SW480 (cell line): ENCODE measurements around the gene GDPGP1.
A peak's percentile ranks its signal among the peaks of the same experiment; 100 is the strongest.
"Not testable (repeated sequence)": the region's sequence is repeated elsewhere in the genome, so short reads cannot be mapped to it uniquely, and the experiment has no call there.

ENCODE experiments used
- DNase-seq: peaks from one replicate; pipeline ENCODE4 v3.0.0-alpha.2; 2016; ENCODE audit warnings: low spot score

The GDPGP1 gene, protein sequence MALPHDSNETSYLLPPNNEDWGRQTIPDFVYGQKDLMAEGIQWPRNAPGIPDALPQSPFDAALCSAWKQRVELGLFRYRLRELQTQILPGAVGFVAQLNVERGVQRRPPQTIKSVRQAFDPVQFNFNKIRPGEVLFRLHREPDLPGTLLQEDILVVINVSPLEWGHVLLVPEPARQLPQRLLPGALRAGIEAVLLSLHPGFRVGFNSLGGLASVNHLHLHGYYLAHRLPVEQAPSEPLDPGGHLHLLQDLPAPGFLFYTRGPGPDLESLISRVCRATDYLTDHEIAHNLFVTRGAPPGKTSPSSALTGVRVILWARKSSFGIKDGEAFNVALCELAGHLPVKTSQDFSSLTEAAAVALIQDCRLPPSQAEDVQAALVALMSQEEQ

DNA sequence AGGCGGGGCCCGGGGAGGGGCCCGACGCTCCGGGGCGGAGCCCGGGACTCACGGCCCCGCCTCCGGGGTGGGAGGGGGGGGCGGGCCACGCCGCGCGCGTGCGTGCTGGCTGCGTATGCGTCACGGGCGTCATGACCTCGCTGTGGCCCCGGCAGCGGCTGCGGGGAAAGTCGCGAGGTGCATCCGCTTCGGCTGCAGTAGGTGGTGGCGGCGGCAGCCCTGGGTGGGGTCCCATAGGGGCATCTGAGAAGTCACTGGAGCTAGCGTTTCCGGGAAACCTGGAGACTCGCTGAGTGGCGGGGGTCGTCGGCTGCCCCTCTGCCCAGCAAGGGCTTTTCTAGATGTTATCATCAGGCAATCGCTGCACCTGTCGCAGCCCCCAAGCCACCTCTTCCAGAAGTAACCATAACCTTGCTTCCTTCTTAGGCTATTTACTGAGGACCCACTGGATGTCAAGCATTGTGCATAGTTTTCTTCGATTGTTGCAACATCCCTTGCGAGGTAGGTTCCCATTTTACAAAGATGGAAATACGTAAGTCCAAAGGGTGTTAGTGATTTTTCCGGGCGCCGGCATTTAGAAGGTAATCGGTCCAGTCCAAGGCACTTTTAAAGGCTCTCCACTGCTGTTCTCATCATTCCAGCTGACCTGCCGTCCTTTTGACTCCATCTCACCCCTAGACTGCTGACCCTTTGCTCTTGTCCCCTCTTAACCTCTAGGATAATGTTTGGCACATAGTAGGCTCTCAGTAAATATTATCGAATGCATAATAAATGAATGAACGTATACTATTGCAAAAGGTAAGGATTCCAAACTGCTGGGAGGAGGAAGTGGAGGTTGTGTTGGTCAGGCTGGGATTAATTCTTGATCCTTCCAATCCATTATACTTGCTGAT is at the start of gene GDPGP1:
GDPGP1 (plus strand) TSS at position 114 of the 893 bp plus-strand sequence. CDS start 6,700 bp downstream, outside the sequence.
- DNase-seq = no peak

DNA sequence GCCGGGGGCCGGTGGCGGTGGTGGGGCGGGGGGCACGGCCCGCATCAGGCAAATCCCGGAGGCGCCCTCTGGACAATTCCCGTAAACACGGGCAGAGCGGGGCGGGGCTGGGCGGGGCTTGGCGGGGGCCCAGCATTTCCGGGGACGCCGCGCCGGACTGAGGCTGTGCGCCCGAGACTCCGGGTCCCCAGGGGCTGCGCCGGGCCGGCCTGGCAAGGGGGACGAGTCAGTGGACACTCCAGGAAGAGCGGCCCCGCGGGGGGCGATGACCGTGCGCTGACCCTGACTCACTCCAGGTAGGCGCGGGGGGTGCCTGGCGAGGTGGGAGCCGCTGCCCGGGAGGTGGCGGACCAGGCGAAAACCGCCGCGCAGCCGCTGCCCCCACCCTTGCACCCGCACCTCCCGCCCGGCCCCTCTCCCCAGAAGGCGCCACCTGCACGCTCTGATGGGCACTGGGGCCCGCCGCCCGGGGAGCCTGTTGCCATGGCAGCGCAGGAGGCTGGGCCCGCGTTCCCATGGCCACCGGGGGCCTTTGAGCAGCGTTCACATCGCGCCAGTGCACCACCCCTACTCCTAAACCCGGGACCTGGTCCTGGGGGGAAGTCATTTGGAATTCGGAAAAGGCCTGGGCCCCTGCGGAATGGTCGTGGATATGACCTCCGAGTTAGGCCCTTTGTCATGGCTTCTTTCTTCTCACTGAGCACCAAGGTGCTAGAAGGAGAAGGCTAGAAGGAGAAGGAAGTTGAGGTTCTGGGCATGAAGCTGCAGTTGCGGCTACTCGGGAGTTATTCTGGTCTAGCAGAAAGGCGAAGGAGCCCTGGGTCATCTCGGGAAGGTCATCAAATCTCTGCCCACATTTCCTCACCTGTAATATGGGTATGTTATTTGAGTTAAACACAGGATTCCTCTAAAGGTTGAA is 49.0 kb upstream of the GDPGP1 start:
- peak; percentile 47 for DNase-seq

DNA sequence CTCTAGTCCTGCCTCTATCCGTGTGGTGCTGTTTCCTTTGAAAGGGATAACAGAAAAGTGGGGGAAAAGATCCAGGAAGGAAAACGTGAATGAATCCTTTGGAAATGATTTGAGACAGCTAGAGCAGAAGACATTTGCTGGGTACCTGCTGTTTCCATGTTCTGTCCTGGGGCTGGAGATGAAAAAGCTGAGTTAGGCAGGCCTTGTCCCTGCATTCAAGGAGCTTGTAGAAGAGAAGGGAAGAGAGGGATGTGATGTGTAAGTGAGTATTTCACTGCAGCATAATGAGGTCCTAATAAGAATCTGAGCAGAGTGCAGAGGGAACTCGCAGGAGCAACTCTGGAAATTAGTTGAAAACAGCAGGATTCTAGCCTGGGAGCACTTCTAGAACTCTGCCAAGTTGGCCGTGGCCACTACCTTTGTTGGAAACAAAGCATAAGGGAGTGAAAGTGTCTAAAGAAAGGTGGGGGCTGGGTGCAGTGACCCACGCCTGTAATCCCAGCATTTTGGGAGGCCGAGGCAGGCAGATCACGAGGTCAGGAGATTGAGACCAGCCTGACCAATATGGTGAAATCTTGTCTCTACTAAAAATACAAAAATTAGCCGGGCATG is 46.6 kb upstream of the GDPGP1 start:
- no peak for DNase-seq

DNA sequence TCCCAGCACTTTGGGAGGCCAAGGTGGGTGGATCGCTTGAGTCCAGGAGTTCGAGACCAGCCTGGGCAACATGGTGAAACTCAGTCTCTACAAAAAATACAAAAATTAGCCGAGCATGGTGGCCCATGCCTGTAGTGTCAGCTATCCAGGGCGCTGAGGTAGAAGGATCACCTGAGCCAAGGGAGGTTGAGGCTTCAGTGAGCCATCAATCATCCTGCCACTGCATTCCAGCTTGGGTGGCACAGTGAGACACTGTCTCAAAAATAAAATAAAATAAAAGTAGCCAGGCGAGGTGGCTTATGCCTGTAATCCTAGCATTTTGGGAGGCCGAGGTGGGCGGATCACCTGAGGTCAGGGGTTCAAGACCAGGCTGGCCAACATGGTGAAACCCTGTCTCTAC is 45.9 kb upstream of the GDPGP1 start:
- DNase-seq = not testable (repeated sequence)

DNA sequence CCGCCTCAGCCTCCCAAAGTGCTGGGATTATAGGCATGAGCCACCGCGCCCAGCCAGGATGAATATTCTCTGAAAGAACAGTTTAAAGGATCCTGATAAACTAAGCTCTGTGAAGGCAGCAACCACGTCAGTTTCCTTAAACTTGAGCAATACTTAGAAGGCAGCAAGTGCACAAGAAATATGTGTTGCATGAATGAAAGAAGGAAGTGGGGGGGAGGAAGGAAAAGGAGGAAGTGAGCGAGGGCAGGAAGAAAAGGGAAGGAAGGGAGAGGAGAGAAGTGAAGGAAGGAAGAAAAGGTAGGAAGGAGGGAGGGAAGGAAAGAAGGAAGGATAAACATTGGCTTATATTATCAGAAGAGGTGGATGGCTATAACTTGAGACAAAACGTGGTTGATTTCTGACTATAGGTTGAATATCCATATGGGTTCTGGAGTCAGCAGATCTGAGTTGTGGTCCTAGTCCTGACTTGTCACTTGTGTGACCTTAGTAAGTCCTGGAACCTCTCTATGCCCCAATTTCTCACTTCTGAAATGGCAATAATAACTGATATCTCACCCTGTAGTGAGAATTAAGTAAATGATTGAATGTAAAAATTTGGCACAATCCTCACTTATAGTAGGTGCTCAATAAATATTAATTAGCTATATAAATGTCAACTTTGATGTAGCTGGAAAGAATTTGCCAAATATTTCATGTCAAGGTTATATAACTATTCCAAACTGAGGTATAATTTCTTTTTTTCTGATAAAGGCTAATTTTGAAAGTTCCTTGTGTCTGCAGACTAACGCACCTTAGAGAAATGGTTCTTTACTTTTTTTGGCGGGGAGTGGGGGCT is 44.9 kb upstream of the GDPGP1 start:
- DNase-seq = no peak

DNA sequence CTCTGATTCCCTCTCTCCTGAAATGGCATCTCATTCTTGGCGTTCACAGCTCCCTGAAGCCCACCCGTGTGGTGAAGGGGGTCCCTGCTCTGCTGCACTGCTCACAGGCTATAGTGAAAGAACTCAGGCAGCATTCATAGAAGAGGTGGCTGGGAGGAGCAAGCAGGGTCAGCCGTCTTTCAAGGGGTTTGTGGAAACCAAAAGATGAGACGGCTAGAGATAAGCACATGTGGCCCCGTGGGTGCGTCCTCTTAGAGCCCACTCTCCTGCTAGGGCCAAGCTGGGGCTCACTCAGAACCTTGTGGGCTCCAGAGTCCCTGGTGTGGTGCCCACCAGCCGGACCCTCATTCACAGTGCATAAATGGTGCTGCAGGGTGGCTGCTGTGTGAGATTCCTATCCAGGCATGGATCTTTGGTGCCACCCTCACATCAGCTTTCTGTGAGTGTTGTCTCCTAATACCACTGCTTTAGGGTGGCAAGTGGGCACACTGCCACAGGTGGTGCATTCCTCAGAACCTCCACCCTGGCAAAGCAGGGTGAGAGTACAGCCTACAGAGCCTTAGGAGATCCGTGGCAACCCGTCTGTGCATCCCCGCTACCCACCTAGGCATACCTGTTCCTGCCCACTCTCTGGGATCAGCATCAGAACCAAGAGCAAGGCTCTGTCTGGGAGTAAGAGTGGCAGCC is 44.1 kb upstream of the GDPGP1 start:
- no peak for DNase-seq

DNA sequence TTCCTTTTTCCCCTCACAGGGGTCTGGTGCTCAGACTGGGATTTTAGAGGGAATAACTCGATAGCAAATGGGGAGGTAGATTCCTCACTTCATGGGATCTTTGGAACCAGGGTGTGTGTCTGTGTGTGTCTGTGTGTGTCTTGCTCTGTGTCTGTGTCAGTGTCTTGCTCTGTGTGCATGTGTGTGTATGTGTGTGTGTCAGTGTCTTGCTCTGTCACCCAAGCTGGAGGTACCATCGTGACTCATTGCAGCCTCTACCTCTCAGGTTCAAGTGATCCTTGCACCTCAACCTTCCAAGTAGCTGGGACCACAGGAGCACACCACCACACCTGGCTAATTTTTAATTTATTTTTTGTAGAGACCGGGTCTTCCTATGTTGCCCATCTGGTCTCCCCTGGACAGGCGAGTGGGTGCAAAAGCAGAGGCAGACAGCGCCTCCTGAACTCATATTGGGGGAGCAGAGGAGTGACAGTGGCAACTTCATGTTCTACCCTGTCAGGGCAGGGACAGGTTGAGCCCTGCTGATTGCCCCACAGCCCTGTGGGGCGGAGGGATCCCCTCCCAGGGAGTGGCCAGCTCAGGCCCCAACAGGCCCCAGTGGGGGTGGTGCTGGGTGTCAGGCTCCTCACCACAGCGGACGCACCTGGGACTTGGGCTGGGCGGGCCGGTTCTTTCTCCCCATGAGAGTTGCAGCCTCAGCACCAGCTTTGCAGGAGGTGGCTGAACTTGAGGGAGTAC is 43.2 kb upstream of the GDPGP1 start:
- DNase-seq = no peak

DNA sequence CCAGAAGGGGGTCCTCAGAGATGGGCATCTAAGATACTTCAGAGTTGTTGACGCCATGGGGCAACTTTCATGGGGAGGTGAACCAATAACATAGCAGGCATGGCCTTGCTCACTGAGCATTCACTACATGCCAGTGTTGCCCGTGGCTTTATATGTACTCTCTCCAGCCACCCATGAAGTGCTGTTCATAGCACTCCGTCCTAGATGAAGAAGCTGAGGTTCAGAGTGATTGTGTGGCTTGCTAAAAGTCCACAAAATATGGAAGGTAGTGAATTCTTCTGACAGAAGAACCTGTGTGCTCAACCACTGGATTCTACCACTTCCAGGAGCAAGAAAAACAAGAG is 42.7 kb upstream of the GDPGP1 start:
- no peak for DNase-seq

DNA sequence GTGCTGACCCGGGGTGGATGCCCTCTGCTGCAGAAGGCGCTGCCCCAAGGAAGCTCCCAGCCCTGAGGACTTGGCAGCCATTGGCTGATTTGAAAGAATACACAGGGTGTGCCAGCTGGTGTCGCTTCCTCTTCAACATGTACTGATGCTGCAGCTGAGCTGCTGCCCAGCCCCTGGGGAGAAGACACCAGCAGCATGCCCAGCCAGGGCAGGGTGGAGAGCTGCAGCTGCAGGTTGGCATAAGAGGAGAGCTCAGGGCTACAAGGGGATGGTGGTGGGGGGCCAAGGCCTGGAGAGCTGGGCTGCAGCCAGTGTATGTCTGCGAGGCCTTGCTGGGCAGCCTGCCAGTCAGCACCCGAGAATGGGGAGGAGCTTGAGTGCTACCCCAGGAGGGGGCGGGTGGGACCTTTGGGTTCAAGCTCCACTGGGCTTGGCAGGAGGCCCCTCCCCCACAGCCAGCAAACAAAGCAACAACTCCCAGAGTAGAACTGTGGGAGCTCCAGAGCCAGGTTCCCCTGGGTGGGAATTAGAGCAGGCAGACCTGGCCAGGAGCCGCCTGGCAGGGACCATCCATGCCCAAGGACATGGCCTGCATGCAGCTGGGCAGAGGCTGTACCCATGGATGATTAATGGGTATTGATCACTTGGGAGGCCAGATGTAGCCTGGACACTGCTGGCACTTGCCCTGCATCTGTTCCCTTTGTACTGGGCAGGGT is 42.1 kb upstream of the GDPGP1 start:
- peak; percentile 25 for DNase-seq

DNA sequence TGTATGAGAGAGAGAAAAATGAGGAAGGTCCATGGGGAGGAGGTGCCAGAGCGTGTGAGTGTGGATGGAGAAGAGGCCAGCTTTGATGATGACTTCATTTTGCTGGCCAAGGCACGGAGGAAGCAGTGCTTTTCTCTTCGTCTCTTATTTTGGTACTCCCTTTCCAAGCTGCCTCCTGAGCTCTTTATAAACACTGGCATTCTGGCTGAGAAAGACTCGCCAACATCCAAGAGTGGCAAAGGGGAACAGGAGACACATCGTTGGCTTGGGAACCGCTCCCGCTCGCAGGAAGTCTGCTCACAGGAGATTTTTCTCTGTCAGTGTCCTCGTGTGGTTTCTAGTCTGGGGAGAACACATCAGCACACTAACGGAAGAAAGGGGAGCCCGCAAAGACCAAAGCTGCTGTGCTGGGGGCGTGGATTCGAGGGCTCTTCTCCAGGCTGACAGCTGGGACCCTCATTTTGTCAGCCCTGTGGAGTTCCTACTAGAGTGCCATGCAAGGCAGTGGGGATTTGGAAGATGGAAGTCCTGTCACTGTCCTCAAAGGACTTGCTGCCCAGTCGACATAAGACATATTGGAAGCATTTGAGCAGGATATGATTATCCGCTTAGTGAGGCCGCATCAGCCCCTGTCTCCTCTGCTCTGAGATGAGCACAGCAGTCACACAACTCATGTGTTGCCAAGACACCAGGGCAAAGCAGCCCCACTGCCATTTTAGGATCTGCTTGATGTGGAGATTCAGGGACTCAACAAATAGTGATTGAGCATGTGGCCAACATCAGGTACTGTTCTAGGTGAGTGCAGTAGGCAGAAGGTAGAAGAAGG is 40.8 kb upstream of the GDPGP1 start:
- no peak for DNase-seq

DNA sequence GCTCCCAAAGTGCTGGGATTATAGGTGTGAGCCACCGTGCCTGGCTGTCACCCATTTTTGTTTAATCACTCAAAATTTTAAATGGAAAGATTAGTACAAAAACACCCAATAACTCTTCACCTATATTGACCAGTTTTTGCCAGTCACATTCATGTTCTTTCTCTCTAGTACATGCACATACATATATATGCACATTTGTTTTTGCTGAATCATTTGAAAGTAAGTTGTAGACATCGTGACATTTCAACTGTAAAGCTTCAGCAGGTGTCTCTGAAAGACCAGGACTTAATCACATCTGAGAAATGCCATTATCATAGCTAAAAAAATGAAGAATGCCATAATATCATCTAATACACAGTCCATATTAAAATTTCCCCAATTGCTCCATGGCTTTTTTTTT is 39.4 kb upstream of the GDPGP1 start:
- no peak for DNase-seq

DNA sequence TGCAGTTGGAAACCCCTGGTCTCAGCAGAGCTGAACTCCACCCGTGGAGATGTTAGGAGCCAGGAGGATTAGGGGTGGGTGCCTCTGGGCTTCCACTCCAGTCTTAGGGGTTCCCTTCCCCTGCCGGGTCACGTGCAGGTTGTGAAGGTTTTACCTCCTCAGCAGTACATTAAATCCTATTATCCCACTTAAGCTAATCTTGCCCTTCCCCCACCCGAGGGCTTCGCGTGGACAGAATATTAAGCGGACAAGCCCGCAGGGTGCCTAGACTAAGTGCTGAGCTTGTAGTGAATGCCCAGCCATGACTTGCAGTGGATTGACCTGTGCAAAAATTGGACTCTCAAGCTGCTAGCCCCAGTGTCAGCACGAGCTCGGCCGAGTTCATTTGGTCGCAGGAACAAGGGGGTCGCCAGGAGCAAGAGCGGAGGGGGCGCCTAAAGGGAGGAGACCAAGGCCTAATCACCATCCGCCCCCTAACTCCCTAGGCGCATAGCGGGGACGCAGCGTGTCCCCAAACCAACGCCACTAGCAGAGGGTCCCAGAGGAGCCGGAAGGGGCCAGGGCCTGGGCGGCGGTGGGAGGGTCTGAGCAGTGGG is 33.4 kb upstream of the GDPGP1 start:
- no peak for DNase-seq

DNA sequence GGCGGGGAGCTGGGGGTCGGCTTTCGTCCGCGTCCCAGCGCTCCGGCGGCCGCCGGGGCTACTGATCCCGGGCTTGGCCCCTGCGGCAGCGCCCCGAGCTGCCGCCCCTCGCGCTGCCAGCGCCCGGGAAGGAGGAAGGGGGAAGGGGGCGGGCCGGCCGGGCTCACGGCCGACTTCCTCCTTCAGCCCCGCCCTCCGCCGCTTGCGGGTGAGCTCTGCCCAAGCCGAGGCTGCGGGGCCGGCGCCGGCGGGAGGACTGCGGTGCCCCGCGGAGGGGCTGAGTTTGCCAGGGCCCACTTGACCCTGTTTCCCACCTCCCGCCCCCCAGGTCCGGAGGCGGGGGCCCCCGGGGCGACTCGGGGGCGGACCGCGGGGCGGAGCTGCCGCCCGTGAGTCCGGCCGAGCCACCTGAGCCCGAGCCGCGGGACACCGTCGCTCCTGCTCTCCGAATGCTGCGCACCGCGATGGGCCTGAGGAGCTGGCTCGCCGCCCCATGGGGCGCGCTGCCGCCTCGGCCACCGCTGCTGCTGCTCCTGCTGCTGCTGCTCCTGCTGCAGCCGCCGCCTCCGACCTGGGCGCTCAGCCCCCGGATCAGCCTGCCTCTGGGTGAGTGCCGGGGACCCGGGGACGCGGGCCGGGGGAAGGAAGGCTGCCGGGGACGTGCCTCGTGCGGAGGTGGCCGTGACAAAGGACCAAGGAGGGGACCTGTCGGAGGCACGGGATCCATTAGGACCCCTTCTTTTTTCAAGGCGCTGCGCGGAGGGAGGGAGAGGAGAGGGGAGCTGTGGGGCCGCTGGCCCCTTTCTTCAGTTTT is 32.7 kb upstream of the GDPGP1 start, which contains the start of gene SEMA4B:
SEMA4B (plus strand) TSS at position 201 of the 814 bp plus-strand sequence; CDS start at position 450, 249 bp downstream.
- peak; percentile 52 for DNase-seq

DNA sequence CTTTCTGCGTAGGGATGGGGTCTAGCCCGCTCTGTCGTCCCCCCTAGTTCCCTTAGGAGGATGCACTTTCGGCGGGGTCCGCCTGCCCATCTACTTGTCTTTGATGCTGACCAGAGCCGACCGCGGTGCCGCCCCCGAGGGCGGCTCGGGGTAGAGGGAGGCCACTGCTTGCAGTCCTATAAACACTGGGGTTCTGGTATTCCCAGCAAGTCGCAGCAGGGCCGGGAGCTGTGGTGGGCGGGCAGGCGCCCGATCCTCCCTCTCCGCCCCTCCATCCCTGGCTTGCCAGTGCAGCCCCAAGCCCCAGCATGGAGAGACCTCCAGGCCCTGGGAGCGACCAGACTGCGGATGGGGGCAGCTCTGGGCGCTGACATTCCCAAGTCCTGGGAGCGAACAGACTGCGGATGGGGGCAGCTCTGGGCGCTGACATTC is 32.0 kb upstream of the GDPGP1 start:
- DNase-seq = no peak

DNA sequence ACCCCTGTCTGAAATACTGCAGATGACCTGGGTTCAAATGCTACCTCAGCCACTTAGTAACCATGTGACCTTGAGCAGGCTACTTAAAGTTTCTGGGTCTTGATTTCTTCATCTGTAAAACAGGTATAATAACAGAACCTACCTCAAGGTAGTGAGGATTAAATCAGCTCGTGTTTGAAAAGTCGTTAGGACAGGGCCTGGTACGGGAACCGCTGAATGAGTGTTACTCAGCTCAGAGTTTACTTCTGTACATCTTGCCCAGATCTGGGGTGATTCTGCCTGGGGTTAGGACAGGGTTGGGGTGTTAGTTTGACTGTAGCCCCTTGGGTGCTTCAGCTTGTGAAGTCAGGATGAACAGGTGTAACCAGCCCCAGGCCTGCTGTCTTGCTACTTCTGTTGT is 31.1 kb upstream of the GDPGP1 start:
- no peak for DNase-seq

DNA sequence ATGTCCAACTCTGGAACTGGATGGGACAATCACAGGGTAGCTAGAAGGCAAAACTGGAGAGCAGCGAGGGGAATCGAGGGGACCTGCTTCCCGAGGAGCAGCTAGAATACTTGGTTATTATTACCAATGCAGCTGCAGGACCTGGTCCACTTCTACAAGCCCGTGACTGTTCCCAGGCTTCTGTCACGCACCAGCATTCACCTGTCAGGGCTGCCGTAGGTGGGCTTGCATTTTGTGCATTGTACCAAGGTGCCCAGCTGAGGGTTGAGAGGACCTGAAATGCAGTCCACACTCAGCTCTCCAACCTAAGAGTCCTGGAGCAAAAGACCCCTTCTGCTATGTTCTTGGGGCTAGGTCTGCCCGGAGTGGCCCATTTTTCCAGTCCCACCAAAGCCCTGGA is 30.5 kb upstream of the GDPGP1 start:
- no peak for DNase-seq
